GM23248 (cell line): ENCODE results near the gene CMPK2. TPM values are rescaled to one million over a fixed set of nuclear protein-coding genes. Genes with fewer than 3 reads are reported as not detected.

Experiments used
- DNase-seq: peaks from one replicate; pipeline ENCODE4 v3.0.0-alpha.2; 2015
- H2AFZ ChIP-seq: fragments of 200-600 bp; sonication (generic); 2 replicates; pipeline ENCODE4 v1.6.1; 2016; ENCODE audit warnings: antibody characterized with exemption
- H3F3A ChIP-seq: fragments of 200-600 bp; sonication (generic); 2 replicates; pipeline ENCODE4 v1.6.1; 2016; ENCODE audit warnings: mild to moderate bottlenecking, antibody characterized with exemption, mixed run types; ENCODE audit not compliant: insufficient read depth
- H3K27ac ChIP-seq: fragments of 200-600 bp; sonication (generic); 2 replicates; pipeline ENCODE4 v1.5.1; 2016; ENCODE audit warnings: mild to moderate bottlenecking
- H3K27me3 ChIP-seq: fragments of 200-600 bp; sonication (generic); replicated peaks from 2 replicates; pipeline ENCODE4 v1.6.1; 2016; ENCODE audit warnings: mild to moderate bottlenecking; ENCODE audit not compliant: insufficient read depth
- H3K36me3 ChIP-seq: fragments of 200-600 bp; sonication (generic); 2 replicates; pipeline ENCODE4 v1.6.1; 2016; ENCODE audit warnings: low read depth, mild to moderate bottlenecking
- H3K4me1 ChIP-seq: fragments of 200-600 bp; sonication (generic); 2 replicates; pipeline ENCODE4 v1.6.1; 2016; ENCODE audit warnings: mild to moderate bottlenecking; ENCODE audit not compliant: insufficient read depth
- H3K4me2 ChIP-seq: fragments of 200-600 bp; sonication (generic); one replicate; pipeline ENCODE4 v1.6.1; 2016; ENCODE audit warnings: mild to moderate bottlenecking; ENCODE audit not compliant: unreplicated experiment
- H3K4me3 ChIP-seq: fragments of 200-600 bp; sonication (generic); 2 replicates; pipeline ENCODE4 v1.5.1; 2016; ENCODE audit warnings: mild to moderate bottlenecking
- H3K79me2 ChIP-seq: fragments of 200-600 bp; sonication (generic); 2 replicates; pipeline ENCODE4 v1.6.1; 2016; ENCODE audit warnings: mild to moderate bottlenecking; ENCODE audit not compliant: insufficient read depth
- H3K9ac ChIP-seq: fragments of 200-600 bp; sonication (generic); 2 replicates; pipeline ENCODE4 v1.6.1; 2016; ENCODE audit warnings: mild to moderate bottlenecking
- H3K9me2 ChIP-seq: fragments of 200-600 bp; sonication (generic); 2 replicates; pipeline ENCODE4 v1.6.1; 2016; ENCODE audit warnings: mixed run types, mild to moderate bottlenecking, moderate library complexity; ENCODE audit not compliant: insufficient read depth
- H3K9me3 ChIP-seq: fragments of 200-600 bp; sonication (generic); one replicate; pipeline ENCODE4 v1.6.1; 2017; ENCODE audit warnings: low read depth
- H4K20me1 ChIP-seq: fragments of 200-600 bp; sonication (generic); 2 replicates; pipeline ENCODE4 v1.6.0; 2016; ENCODE audit not compliant: insufficient read depth
- EZH2 ChIP-seq: fragments of 200-600 bp; sonication (generic); IDR thresholded peaks from 2 replicates; pipeline ENCODE4 v1.6.1; 2018; ENCODE audit warnings: antibody characterized with exemption, mild to moderate bottlenecking; ENCODE audit not compliant: insufficient read depth, poor library complexity, severe bottlenecking
- EZH2phosphoT487 ChIP-seq: fragments of 200-600 bp; sonication (generic); IDR thresholded peaks from 2 replicates; pipeline ENCODE4 v1.6.1; 2018; ENCODE audit warnings: antibody characterized with exemption, moderate library complexity, mild to moderate bottlenecking, low read depth; ENCODE audit not compliant: insufficient read depth
- WGBS, 2 experiments: methylation state at CpG; one replicate each; pipeline ENCODE4 v1.1.6; 2015 to 2017; ENCODE audit warnings: low lambda C conversion rate in 2 of 2, low coverage in 1 of 2; ENCODE audit errors: missing lambda C conversion rate in 2 of 2; 5-methylcytosine and 5-hydroxymethylcytosine counted together
- in situ Hi-C: fragments of 300-500 bp; cut with MboI; formaldehyde crosslinking; loops from 2 replicates; pipeline ENCODE4 v1.15.0; 2020
- polyA plus RNA-seq: library from polyadenylated mRNA; unstranded; fragments of >200 nt; fragmentation: Nextera tagmentation; extraction: Ambion mirVana; gene quantifications from 2 replicates; pipeline ENCODE4 v1.2.1, GENCODE V29; 2016
- total RNA-seq: library from RNA; depleted of rRNA; stranded (reverse); fragments of >200 nt; shearing (Covaris generic); gene quantifications from 2 replicates; pipeline ENCODE4 v1.2.3, GENCODE V29; 2014

The CMPK2 gene
- total and polyA plus RNA-seq, 2 experiments from 2014 or later: 0.11 TPM; not detected in 1

GRCh38 chr2:6838673-6839319, 26.9 kb downstream of the CMPK2 start:
- Histone ChIP-seq H3K79me2 (no peaks in the 10 kb centered on the region), H3K27ac (no peak overlapping the region), H3F3A (no peaks in the 10 kb centered on the region), H3K27me3 (no peaks in the 10 kb centered on the region), H3K9me3 (no peaks in the 10 kb centered on the region), H3K9me2 (no peaks in the 10 kb centered on the region), H3K4me2 (no peak overlapping the region), H4K20me1 (no peaks in the 10 kb centered on the region), H2AFZ (no peak overlapping the region), H3K4me1 (no peaks in the 10 kb centered on the region), H3K9ac (no peak overlapping the region), H3K36me3 (no peaks in the 10 kb centered on the region), H3K4me3 (no peak overlapping the region)
- TF ChIP-seq EZH2phosphoT487: no peak
- no peak for TF ChIP-seq EZH2
- WGBS, 2 experiments: 55 to 57% methylated on average over 4 of the region's 4 CpGs
- no peak for DNase-seq
- in situ Hi-C loops: no loop called here

GRCh38 chr2:6835467-6835866, 30.2 kb downstream of the CMPK2 start:
- TF ChIP-seq EZH2phosphoT487: no peak
- TF ChIP-seq EZH2: no peak
- H3K9me2 ChIP-seq: no peaks in the 10 kb centered on the region
- DNase-seq: no peak
- no peaks in the 10 kb centered on the region for H3K4me1 ChIP-seq
- no peak overlapping the region for H3K27ac ChIP-seq
- H3K4me2 ChIP-seq: no peak overlapping the region
- no peaks in the 10 kb centered on the region for H3K36me3 ChIP-seq
- no peaks in the 10 kb centered on the region for H3K79me2 ChIP-seq
- H3K4me3 ChIP-seq: no peak overlapping the region
- H2AFZ ChIP-seq: no peak overlapping the region
- no peaks in the 10 kb centered on the region for H3K9me3 ChIP-seq
- no peak overlapping the region for H3K9ac ChIP-seq
- no peaks in the 10 kb centered on the region for H3F3A ChIP-seq
- no peaks in the 10 kb centered on the region for H4K20me1 ChIP-seq
- in situ Hi-C loops: no loop called here
- H3K27me3 ChIP-seq: no peaks in the 10 kb centered on the region

- no peak overlapping the region for H3K27ac ChIP-seq
- H3K4me1 ChIP-seq: no peaks in the 10 kb centered on the region
- H3K36me3 ChIP-seq: no peaks in the 10 kb centered on the region
- H3K27me3 ChIP-seq: no peaks in the 10 kb centered on the region
- no peak overlapping the region for H3K9ac ChIP-seq
- H4K20me1 ChIP-seq: no peaks in the 10 kb centered on the region
- no peak overlapping the region for H2AFZ ChIP-seq
- H3F3A ChIP-seq: no peaks in the 10 kb centered on the region
- no peak overlapping the region for H3K4me2 ChIP-seq
- H3K4me3 ChIP-seq: no peak overlapping the region
- no peak for DNase-seq
- no peaks in the 10 kb centered on the region for H3K9me2 ChIP-seq
- no peaks in the 10 kb centered on the region for H3K9me3 ChIP-seq
- in situ Hi-C loops: no loop called here
- H3K79me2 ChIP-seq: no peaks in the 10 kb centered on the region
- TF ChIP-seq EZH2: no peak
These were observed 31.5 kb downstream of the CMPK2 start for GRCh38 chr2:6834163-6834562.

GRCh38 chr2:6833300-6833604, 32.5 kb downstream of the CMPK2 start:
- Histone ChIP-seq H3K4me1 (no peaks in the 10 kb centered on the region), H3K79me2 (no peaks in the 10 kb centered on the region), H4K20me1 (no peaks in the 10 kb centered on the region), H3F3A (no peaks in the 10 kb centered on the region), H3K4me2 (no peak overlapping the region), H3K4me3 (no peak overlapping the region), H3K9me2 (no peaks in the 10 kb centered on the region), H2AFZ (no peak overlapping the region), H3K9me3 (no peaks in the 10 kb centered on the region), H3K36me3 (no peaks in the 10 kb centered on the region), H3K27me3 (no peaks in the 10 kb centered on the region), H3K9ac (no peak overlapping the region), H3K27ac (no peak overlapping the region)
- in situ Hi-C loops: no loop called here
- WGBS, 2 experiments: 76 to 88% methylated on average over 2 of the region's 2 CpGs
- no peak for DNase-seq
- TF ChIP-seq EZH2phosphoT487 (no peak), EZH2 (no peak)
